Right ventricle myocardium superior (tissue), 1 donor: Measurements from ENCODE around the gene WDR27. TPM values are rescaled to one million over a fixed set of nuclear protein-coding genes. Genes with fewer than 3 reads are reported as not detected.

Source experiments
- ATAC-seq: fragments of 200-7000 bp; cut with Tn5 transposase; one replicate; pipeline ENCODE4 v1.9.1; 2020; ENCODE audit warnings: mild to moderate bottlenecking; ENCODE audit not compliant: poor library complexity
- DNase-seq: peaks from one replicate; pipeline ENCODE4 v3.0.0-alpha.2; 2020
- intact Hi-C: fragments of 100-400 bp; cut with DNase I; formaldehyde crosslinking; loops from one replicate; pipeline ENCODE4 v1.11.2; 2022
- total RNA-seq: library from RNA; stranded (reverse); fragmentation: NEBNext Ultra II Directional; extraction: Animal tissue kit (Norgen Biotek cat#: 25700); gene quantifications from one replicate; pipeline ENCODE4 v1.2.1, GENCODE V29; 2021
- donor health status: DM: no; HTN: yes; CAD: no; lungs with severe emphysema.

WDR27 gene
- total RNA-seq, 1 donor from 2014 or later = 9.0 TPM

GRCh38 chr6:169668203-169668847, 33.5 kb downstream of the WDR27 start:
- intact Hi-C loops = no loop called here
- ATAC-seq (no peak), DNase-seq (no peak)

- intact Hi-C loops = no loop called here
- ATAC-seq = no peak
- DNase-seq = no peak
Observed at GRCh38 chr6:169667716-169668115, 34.1 kb downstream of the WDR27 start.

GRCh38 chr6:169666441-169666840, 35.4 kb downstream of the WDR27 start:
- DNase-seq (no peak), ATAC-seq (no peak)
- intact Hi-C loops = no loop called here

GRCh38 chr6:169665289-169665688, 36.5 kb downstream of the WDR27 start:
- DNase-seq (no peak), ATAC-seq (no peak)
- intact Hi-C loops = no loop called here

- no peak for DNase-seq
- ATAC-seq = no peak
- intact Hi-C loops = no loop called here
Observed at GRCh38 chr6:169664227-169664626, 37.6 kb downstream of the WDR27 start.

GRCh38 chr6:169663468-169663867, 38.4 kb downstream of the WDR27 start:
- ATAC-seq = no peak
- no peak for DNase-seq
- intact Hi-C loops = no loop called here

- no peak for DNase-seq
- intact Hi-C loops = no loop called here
- no peak for ATAC-seq
Observed at GRCh38 chr6:169661391-169661756, 40.5 kb downstream of the WDR27 start.

GRCh38 chr6:169660751-169661390, 41.0 kb downstream of the WDR27 start:
- no peak for DNase-seq
- ATAC-seq = peak; percentile 22
- intact Hi-C loops = no loop called here

GRCh38 chr6:169659820-169660610, 41.8 kb downstream of the WDR27 start:
- intact Hi-C loops = no loop called here
- ATAC-seq = no peak

GRCh38 chr6:169657284-169657610, 44.6 kb downstream of the WDR27 start:
- DNase-seq (no peak), ATAC-seq (no peak)
- intact Hi-C loops = no loop called here

More at GRCh38 chr6:169659820-169660610, 41.8 kb downstream of the WDR27 start:
- no peak for DNase-seq

- intact Hi-C loops = no loop called here
Observed at GRCh38 chr6:169656546-169657283, 45.1 kb downstream of the WDR27 start.

GRCh38 chr6:169654598-169655391, 47.0 kb downstream of the WDR27 start:
- intact Hi-C loops = no loop called here
- ATAC-seq (peak; percentile 98), DNase-seq (peak; percentile 82)

More at GRCh38 chr6:169656546-169657283, 45.1 kb downstream of the WDR27 start:
- ATAC-seq (no peak), DNase-seq (no peak)

GRCh38 chr6:169653691-169654090, 48.1 kb downstream of the WDR27 start:
- intact Hi-C loops = no loop called here
- DNase-seq (no peak), ATAC-seq (no peak)

- DNase-seq (no peak), ATAC-seq (no peak)
- intact Hi-C loops = no loop called here
Observed at GRCh38 chr6:169652896-169653295, 48.9 kb downstream of the WDR27 start.

GRCh38 chr6:169651498-169651897, 50.3 kb downstream of the WDR27 start:
- DNase-seq (no peak), ATAC-seq (no peak)
- intact Hi-C loops = no loop called here

GRCh38 chr6:169650959-169651292, 50.9 kb downstream of the WDR27 start:
- intact Hi-C loops = no loop called here
- no peak for ATAC-seq
- no peak for DNase-seq

- intact Hi-C loops = no loop called here
- ATAC-seq = no peak
- DNase-seq = no peak
Observed at GRCh38 chr6:169650241-169650958, 51.4 kb downstream of the WDR27 start.

GRCh38 chr6:169648617-169649016, 53.2 kb downstream of the WDR27 start:
- no peak for ATAC-seq
- intact Hi-C loops = no loop called here

More at GRCh38 chr6:169648617-169649016, 53.2 kb downstream of the WDR27 start:
- no peak for DNase-seq
